Smooth muscle cell (in vitro differentiated cells): ENCODE results near the gene FXN. TPM values are rescaled to one million over a fixed set of nuclear protein-coding genes. Genes with fewer than 3 reads are reported as not detected.

ENCODE experiments used
- DNase-seq: peaks from one replicate; lab custom pipeline; 2025; ENCODE audit not compliant: unreplicated experiment; lab: John Stamatoyannopoulos, UW
- H2AFZ ChIP-seq: fragments of 200-600 bp; sonication (generic); 2 replicates; pipeline ENCODE4 v1.6.0; 2016; ENCODE audit warnings: antibody characterized with exemption, low read depth, mild to moderate bottlenecking
- H3F3A ChIP-seq: fragments of 200-600 bp; sonication (generic); 2 replicates; pipeline ENCODE4 v1.6.0; 2017; ENCODE audit warnings: antibody characterized with exemption, low read depth
- H3K27ac ChIP-seq: fragments of 200-600 bp; sonication (generic); 2 replicates; pipeline ENCODE4 v1.5.1; 2016; ENCODE audit warnings: low read depth, mild to moderate bottlenecking
- H3K27me3 ChIP-seq: fragments of 200-600 bp; sonication (generic); 2 replicates; pipeline ENCODE4 v1.6.1; 2016; ENCODE audit warnings: low read depth, mild to moderate bottlenecking
- H3K36me3 ChIP-seq: fragments of 200-600 bp; sonication (generic); 2 replicates; pipeline ENCODE4 v1.5.1; 2016; ENCODE audit warnings: low read depth
- H3K4me1 ChIP-seq: fragments of 200-600 bp; sonication (generic); 2 replicates; pipeline ENCODE4 v1.5.1; 2016; ENCODE audit warnings: low read depth
- H3K4me2 ChIP-seq: fragments of 200-600 bp; sonication (generic); 2 replicates; pipeline ENCODE4 v1.6.0; 2016; ENCODE audit warnings: mild to moderate bottlenecking
- H3K4me3 ChIP-seq: fragments of 200-600 bp; sonication (generic); 2 replicates; pipeline ENCODE4 v1.5.1; 2016; ENCODE audit warnings: mild to moderate bottlenecking
- H3K79me2 ChIP-seq: fragments of 200-600 bp; sonication (generic); 2 replicates; pipeline ENCODE4 v1.6.0; 2016; ENCODE audit warnings: low read depth, mild to moderate bottlenecking
- H3K9ac ChIP-seq: fragments of 200-600 bp; sonication (generic); 2 replicates; pipeline ENCODE4 v1.6.0; 2016; ENCODE audit warnings: low read depth
- H3K9me3 ChIP-seq: fragments of 200-600 bp; sonication (generic); replicated peaks from 2 replicates; pipeline ENCODE4 v1.5.1; 2016; ENCODE audit warnings: low read depth
- H4K20me1 ChIP-seq: fragments of 200-600 bp; sonication (generic); 2 replicates; pipeline ENCODE4 v1.6.0; 2016; ENCODE audit warnings: low read depth
- CTCF ChIP-seq: fragments of 200-600 bp; sonication (generic); IDR thresholded peaks from 2 replicates; pipeline ENCODE4 v1.5.1; 2017; ENCODE audit warnings: borderline replicate concordance, mild to moderate bottlenecking, antibody characterized with exemption; ENCODE audit not compliant: insufficient read depth, poor library complexity, severe bottlenecking
- WGBS: methylation state at CpG from one replicate; pipeline ENCODE4 v1.1.7; 2016; ENCODE audit warnings: low lambda C conversion rate; 5-methylcytosine and 5-hydroxymethylcytosine counted together
- polyA plus RNA-seq: library from polyadenylated mRNA; unstranded; fragments of >200 nt; fragmentation: Nextera tagmentation; extraction: Ambion mirVana; gene quantifications from 2 replicates; pipeline ENCODE4 v1.2.1, GENCODE V29; 2016
- total RNA-seq: library from RNA; depleted of rRNA; stranded (reverse); fragments of >200 nt; gene quantifications from 2 replicates; pipeline ENCODE4 v1.2.3, GENCODE V29; 2014

Gene FXN
- total and polyA plus RNA-seq, 2 experiments from 2014 or later, result 15.2 to 16.0 TPM

DNA sequence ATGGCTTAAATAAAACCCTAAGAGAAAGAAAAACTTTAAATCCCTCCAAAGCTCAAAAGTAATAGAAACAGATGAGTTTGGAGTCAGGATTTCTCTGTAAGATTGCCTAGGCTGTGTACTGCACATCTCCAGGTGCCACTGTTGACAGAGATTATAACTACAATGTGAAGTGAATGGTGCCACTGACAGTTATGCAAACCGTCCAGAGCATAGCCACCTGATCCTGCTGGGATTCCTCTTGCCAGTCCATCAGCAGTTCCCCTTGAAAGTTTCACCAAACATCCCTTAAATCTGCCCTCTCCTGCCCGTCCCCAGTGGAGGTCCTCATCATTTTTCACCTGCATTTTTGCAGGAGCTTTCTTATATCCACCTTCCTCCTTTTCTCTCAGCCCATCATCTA lies 42.5 kb downstream of the FXN start:
- no peaks in the 10 kb centered on the region for H3K36me3 ChIP-seq
- TF ChIP-seq CTCF, result no peak
- no peaks in the 10 kb centered on the region for H3K79me2 ChIP-seq
- no peak overlapping the region for H3K4me2 ChIP-seq
- H3K4me3 ChIP-seq, result no peak overlapping the region
- no peak overlapping the region for H2AFZ ChIP-seq
- H3K9me3 ChIP-seq, result no peaks in the 10 kb centered on the region
- no peak overlapping the region for H3K27ac ChIP-seq
- no peaks in the 10 kb centered on the region for H3K4me1 ChIP-seq
- no peak for DNase-seq
- WGBS, result 86% methylated on average over 2 of the region's 2 CpGs
- no peaks in the 10 kb centered on the region for H3F3A ChIP-seq
- H3K9ac ChIP-seq, result no peak overlapping the region
- no peaks in the 10 kb centered on the region for H3K27me3 ChIP-seq
- H4K20me1 ChIP-seq, result no peaks in the 10 kb centered on the region

- H3K4me2 ChIP-seq, result no peak overlapping the region
- H3F3A ChIP-seq, result no peaks in the 10 kb centered on the region
- H3K27me3 ChIP-seq, result no peaks in the 10 kb centered on the region
- H4K20me1 ChIP-seq, result no peaks in the 10 kb centered on the region
- no peaks in the 10 kb centered on the region for H3K36me3 ChIP-seq
- TF ChIP-seq CTCF, result no peak
- no peak overlapping the region for H3K9ac ChIP-seq
- 85% methylated on average over 1 of the region's 1 CpG for WGBS
- no peak overlapping the region for H3K4me3 ChIP-seq
- no peaks in the 10 kb centered on the region for H3K4me1 ChIP-seq
- H3K27ac ChIP-seq, result no peak overlapping the region
- H2AFZ ChIP-seq, result no peak overlapping the region
- no peak for DNase-seq
- no peaks in the 10 kb centered on the region for H3K9me3 ChIP-seq
- H3K79me2 ChIP-seq, result no peaks in the 10 kb centered on the region
Observed at GRCh38 chr9:69078581-69078980, 43.0 kb downstream of the FXN start.

- Histone ChIP-seq H3K79me2 (no peaks in the 10 kb centered on the region), H3K27ac (no peak overlapping the region), H4K20me1 (no peaks in the 10 kb centered on the region), H3K4me1 (no peaks in the 10 kb centered on the region), H3K9me3 (no peaks in the 10 kb centered on the region), H3K4me2 (no peak overlapping the region), H3K27me3 (no peaks in the 10 kb centered on the region), H3K36me3 (no peaks in the 10 kb centered on the region), H3K4me3 (no peak overlapping the region), H3K9ac (no peak overlapping the region), H3F3A (no peaks in the 10 kb centered on the region), H2AFZ (no peak overlapping the region)
- no peak for DNase-seq
- TF ChIP-seq CTCF, result no peak
Observed at GRCh38 chr9:69079186-69079585, 43.6 kb downstream of the FXN start.

DNA sequence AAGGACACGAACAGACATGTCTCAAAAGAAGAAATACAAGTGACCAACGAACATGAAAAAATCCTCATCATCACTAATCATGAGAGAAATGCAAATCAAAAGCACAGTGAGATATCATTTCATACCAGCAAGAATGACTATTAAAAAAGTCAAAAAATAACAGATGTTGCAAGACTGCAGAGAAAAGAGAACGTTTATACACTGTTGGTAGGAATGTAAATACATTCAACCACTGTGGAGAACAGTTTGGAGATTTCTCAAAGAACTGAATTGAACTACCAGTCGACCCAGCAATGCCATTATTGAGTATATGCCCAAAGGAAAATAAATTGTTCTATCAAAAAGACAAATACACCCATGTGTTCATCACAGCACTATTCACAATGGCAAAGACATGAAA lies 45.7 kb downstream of the FXN start:
- no peak overlapping the region for H3K27ac ChIP-seq
- 93% methylated on average over 4 of the region's 4 CpGs for WGBS
- no peak for TF ChIP-seq CTCF
- H3K36me3 ChIP-seq, result no peaks in the 10 kb centered on the region
- no peak overlapping the region for H3K9ac ChIP-seq
- H3K4me1 ChIP-seq, result no peaks in the 10 kb centered on the region
- no peak overlapping the region for H2AFZ ChIP-seq
- no peaks in the 10 kb centered on the region for H3K27me3 ChIP-seq
- no peak for DNase-seq
- no peaks in the 10 kb centered on the region for H3K79me2 ChIP-seq
- no peak overlapping the region for H3K4me2 ChIP-seq
- no peak overlapping the region for H3K4me3 ChIP-seq
- no peaks in the 10 kb centered on the region for H4K20me1 ChIP-seq
- H3F3A ChIP-seq, result no peaks in the 10 kb centered on the region
- H3K9me3 ChIP-seq, result no peaks in the 10 kb centered on the region
